Femur (tissue), 1 donor: ENCODE data around the gene C1QA.

Source experiments
- DNase-seq: peaks from one replicate; pipeline ENCODE4 v3.0.0-alpha.2; 2017

Gene C1QA

GRCh38 chr1:22613572-22613918 is 22.9 kb upstream of the C1QA start:
- DNase-seq = no peak

GRCh38 chr1:22613951-22614350 is 22.5 kb upstream of the C1QA start:
- DNase-seq = no peak

GRCh38 chr1:22615886-22616285 is 20.5 kb upstream of the C1QA start:
- no peak for DNase-seq

DNA sequence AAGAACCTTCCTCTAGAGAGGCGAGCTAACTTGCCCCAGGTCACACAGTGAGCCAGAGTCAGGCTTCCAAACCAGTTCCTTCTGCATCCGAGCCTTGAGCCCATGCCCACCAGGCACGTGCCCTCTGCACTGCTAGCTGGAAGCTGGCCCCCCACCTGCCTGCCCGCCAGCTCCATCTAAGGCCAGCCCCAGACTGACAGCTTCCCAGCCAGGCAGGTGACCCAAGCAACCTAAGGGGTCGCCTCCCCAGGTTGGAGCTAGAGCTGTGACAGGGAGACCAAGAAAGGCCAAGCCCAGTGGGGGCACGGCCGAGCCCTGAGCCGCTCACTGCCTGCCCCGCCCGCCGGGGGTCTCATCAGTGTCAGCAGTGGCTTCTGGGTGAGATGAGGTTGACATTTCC is 19.9 kb upstream of the C1QA start:
- DNase-seq = no peak

- no peak for DNase-seq
These were observed 18.4 kb upstream of the C1QA start for GRCh38 chr1:22618056-22618455.

- DNase-seq = no peak
These were observed 17.2 kb upstream of the C1QA start for GRCh38 chr1:22619252-22619651.

GRCh38 chr1:22619798-22620197 is 16.6 kb upstream of the C1QA start:
- DNase-seq = no peak

DNA sequence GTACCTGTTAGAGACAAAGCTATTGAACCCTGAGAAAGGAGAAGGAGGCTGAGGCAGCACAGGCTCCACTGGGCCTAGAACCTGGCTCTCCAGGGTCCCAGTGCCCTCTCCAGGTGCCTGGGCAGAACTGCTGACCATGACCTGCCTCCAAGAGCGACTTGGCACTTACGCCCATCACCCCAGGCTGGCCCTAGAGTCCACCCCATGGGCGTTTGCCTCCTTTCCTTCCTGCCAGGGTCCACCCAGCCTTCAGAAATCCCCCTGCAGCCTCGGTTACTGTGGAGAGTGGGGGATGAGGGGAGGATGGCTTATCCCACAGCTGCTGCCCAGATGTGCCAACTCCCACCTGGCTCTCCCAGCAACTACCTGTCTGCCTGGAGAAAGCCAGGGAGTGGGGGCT is 14.7 kb upstream of the C1QA start:
- no peak for DNase-seq

DNA sequence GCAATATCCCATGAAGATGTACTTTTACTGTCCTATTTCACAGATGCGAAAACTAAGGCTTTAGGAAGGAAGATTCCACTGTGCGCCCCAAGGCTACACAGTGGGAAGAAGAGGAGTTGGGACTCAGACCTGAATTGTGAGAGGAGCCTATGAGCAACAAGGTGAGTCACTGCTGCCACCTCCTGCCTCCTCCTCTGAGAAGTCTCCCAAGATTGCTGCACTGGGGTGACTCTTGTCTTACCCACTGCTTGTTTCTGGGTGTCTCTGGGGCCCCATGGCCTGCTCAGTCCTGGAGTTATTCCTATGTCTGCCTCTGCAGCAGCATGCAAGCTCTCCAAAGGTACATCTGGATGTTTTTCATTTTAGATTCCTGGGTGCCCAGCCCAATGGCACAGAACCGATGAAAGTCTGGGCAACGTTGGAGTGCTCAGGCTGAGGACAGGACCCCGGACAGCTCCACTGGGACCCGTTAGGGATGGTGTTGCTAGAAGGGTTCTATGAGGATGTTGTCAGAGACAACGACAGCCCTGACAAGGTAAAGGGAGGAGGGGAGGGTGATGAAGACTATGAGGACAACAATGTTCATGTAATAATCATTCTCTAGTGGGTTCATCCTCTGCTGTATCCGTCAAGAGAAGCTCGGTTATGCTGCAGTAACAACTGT is 11.0 kb upstream of the C1QA start:
- DNase-seq = no peak

GRCh38 chr1:22626237-22627157 is 9.9 kb upstream of the C1QA start:
- no peak for DNase-seq

GRCh38 chr1:22627331-22627730 is 9.1 kb upstream of the C1QA start:
- DNase-seq = no peak

DNA sequence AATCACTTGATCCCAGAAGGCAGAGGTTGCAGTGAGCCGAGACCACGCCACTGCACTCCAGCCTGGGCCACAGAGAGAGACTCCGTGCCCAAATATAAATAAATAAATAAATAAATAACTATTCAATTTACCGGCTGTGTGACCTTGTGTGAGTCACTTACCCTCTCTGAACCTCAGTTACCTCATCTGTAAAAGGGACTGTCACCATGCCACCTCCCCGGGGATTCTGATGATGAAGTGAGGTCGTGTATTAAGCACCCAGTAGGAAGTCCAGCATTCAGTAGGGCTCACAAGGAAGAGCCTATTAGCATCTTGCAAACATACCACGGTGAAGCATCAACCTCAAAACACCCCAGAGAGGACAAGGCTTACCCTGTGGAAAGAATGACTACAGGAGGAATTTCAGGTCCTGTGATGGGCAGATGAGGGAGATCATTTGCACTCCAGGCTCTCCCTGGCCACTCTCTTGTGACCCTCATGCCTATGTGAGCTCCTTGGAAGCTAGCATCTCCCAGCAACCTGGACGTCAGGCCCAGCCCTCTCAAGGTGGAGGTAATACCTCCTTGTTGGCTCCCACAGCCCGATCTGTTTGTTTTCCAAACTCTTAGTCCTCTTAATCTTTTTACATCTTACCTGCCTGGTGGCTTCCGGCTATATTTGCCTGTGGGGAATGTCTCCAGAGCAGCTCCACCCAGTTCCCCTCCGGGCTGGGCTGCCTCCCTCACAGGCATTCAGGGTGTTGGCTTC is 7.6 kb upstream of the C1QA start:
- no peak for DNase-seq

GRCh38 chr1:22629886-22630285 is 6.5 kb upstream of the C1QA start:
- DNase-seq = no peak

- DNase-seq = no peak
These were observed 2.5 kb upstream of the C1QA start for GRCh38 chr1:22633697-22634463.

DNA sequence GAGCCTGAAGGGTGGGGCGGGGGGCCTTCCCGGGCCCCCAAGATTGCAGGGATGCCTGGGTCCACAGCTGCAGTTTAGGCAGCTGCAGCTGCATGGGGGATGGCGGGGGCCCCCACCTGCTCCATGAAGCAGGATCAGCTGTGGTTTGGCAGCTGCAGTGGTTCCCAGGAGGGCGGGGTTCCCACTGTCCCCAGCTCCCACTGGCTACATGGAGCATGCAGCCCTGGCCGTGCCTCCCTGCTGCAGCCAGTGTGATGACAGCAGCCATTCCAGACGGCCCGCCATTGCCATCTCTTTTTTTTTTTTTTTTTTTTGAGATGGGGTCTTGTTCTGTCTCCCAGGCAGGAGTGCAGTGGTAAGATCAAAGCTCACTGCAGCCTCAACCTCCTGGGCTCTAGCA is 992 bp upstream of the C1QA start:
- no peak for DNase-seq

DNA sequence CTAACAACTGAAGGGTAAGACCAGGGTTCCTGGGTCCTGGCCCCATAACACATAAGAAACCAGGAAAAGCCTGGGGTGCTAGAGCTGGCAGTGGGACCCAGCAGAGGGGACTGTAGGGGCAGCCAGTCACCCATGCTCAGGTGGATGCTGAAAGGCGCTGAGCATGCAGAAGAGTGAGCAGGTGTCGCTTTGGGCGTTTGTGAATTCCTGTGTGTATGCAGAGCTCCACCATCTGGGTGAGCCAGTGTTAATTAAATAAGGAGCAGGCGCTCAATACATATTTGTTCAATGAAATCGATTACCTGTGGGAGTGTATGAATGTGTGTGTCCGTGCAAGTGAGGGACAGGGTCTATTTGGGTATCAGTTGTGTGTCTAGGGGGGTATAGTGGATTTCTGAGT is 499 bp downstream of the C1QA start:
- DNase-seq = no peak

DNA sequence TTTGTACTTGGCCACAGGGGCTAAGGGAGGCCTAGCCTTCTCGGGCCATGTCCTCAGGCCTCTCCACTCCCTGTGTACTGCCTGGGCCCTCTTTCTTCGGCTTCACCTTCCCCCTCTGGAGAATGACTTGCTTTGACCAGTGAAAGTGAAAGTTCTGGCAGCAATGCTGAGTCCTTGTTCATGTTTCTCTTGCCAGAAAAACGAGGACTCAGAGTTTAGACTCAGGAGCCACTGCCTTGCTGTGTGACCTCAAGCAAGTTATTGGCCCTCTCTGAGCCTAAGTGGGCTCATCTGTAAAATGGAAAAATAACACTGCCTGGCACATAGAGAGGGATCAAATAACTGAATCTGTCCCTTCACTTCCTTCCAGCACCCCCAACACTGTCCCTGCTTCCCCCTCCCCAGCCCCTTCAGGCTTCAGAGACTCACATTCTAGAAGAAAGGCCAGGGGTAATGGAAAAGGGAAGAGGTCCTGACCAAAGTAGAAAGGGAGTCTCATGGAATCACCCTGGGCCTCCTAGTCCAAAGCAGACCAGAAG is 1.5 kb downstream of the C1QA start:
- no peak for DNase-seq

DNA sequence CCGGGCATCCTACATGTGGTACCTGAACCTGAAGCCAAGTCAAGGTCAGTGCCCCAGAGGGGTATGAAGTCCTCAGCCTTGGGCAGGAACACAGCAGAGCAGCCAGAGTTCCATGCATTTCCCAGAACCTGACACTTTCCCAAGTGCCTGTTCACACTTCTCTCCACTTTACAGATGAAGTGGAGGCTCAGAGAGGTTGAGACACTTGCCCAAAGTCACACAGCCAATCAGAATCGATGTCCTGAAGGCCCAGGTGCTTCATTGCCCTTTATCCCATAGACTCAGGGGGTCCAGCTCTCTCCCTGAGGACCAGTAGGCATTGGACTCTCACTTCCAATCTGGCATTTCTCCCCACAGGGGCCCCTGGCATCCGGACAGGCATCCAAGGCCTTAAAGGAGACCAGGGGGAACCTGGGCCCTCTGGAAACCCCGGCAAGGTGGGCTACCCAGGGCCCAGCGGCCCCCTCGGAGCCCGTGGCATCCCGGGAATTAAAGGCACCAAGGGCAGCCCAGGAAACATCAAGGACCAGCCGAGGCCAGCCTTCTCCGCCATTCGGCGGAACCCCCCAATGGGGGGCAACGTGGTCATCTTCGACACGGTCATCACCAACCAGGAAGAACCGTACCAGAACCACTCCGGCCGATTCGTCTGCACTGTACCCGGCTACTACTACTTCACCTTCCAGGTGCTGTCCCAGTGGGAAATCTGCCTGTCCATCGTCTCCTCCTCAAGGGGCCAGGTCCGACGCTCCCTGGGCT is 2.2 kb downstream of the C1QA start:
- DNase-seq = no peak

- no peak for DNase-seq
These were observed 2.9 kb downstream of the C1QA start for GRCh38 chr1:22639286-22639685.

- DNase-seq = no peak
These were observed 4.8 kb downstream of the C1QA start for GRCh38 chr1:22641247-22641646.

GRCh38 chr1:22641906-22642636 is 5.6 kb downstream of the C1QA start:
- DNase-seq = peak; percentile 89
